DOHH2 (cell line): ENCODE results near the gene CYP26B1.

Experiments used
- H3F3A ChIP-seq: fragments of 200-600 bp; sonication (generic), shearing (Covaris generic); 2 replicates; pipeline ENCODE4 v1.6.0; 2016; ENCODE audit warnings: antibody characterized with exemption, mild to moderate bottlenecking; ENCODE audit not compliant: control insufficient read depth, insufficient read depth
- H3K27ac ChIP-seq: fragments of 200-600 bp; sonication (generic); 2 replicates; pipeline ENCODE4 v1.5.1; 2014; ENCODE audit warnings: low read depth, mild to moderate bottlenecking, low read length, moderate library complexity
- H3K27me3 ChIP-seq: fragments of 200-600 bp; sonication (generic); 2 replicates; pipeline ENCODE4 v1.6.1; 2014; ENCODE audit warnings: mild to moderate bottlenecking, low read length, mixed read lengths; ENCODE audit not compliant: control insufficient read depth
- H3K36me3 ChIP-seq: fragments of 200-600 bp; sonication (generic); 2 replicates; pipeline ENCODE4 v1.6.1; 2014; ENCODE audit warnings: mild to moderate bottlenecking, low read length, moderate library complexity, mixed read lengths; ENCODE audit not compliant: control insufficient read depth
- H3K4me1 ChIP-seq: fragments of 200-600 bp; sonication (generic); 2 replicates; pipeline ENCODE4 v1.6.1; 2014; ENCODE audit warnings: mild to moderate bottlenecking, low read length, mixed read lengths; ENCODE audit not compliant: control insufficient read depth
- H3K4me2 ChIP-seq: fragments of 200-600 bp; sonication (generic); 2 replicates; pipeline ENCODE4 v1.6.0; 2014; ENCODE audit warnings: mild to moderate bottlenecking, low read length, moderate library complexity
- H3K4me3 ChIP-seq: fragments of 200-600 bp; sonication (generic); 2 replicates; pipeline ENCODE4 v1.5.1; 2014; ENCODE audit warnings: mild to moderate bottlenecking, low read length, mixed read lengths
- H3K79me2 ChIP-seq: fragments of 200-600 bp; sonication (generic); 2 replicates; pipeline ENCODE4 v1.6.1; 2014; ENCODE audit warnings: mild to moderate bottlenecking, low read length, mixed read lengths; ENCODE audit not compliant: control insufficient read depth
- H3K9me2 ChIP-seq: fragments of 200-600 bp; sonication (generic); replicated peaks from 2 replicates; pipeline ENCODE4 v1.6.1; 2014; ENCODE audit warnings: mild to moderate bottlenecking, low read length, mixed read lengths; ENCODE audit not compliant: control insufficient read depth
- H3K9me3 ChIP-seq: fragments of 200-600 bp; sonication (generic); 2 replicates; pipeline ENCODE4 v1.6.1; 2014; ENCODE audit warnings: antibody characterized with exemption, low read length, mixed read lengths; ENCODE audit not compliant: control insufficient read depth, insufficient read depth
- H4K20me1 ChIP-seq: fragments of 200-600 bp; sonication (generic); 2 replicates; pipeline ENCODE4 v1.6.0; 2014; ENCODE audit warnings: low read depth, mild to moderate bottlenecking, antibody characterized with exemption, low read length, moderate library complexity; ENCODE audit not compliant: control insufficient read depth, insufficient read depth
- CTCF ChIP-seq: fragments of 200-600 bp; sonication (generic); IDR thresholded peaks from one replicate; pipeline ENCODE4 v1.5.1; 2014; ENCODE audit warnings: antibody characterized with exemption, mild to moderate bottlenecking, low read depth, low read length; ENCODE audit not compliant: poor library complexity, severe bottlenecking
- EZH2phosphoT487 ChIP-seq: fragments of 200-600 bp; sonication (generic); IDR thresholded peaks from 2 replicates; pipeline ENCODE4 v1.6.1; 2017; ENCODE audit warnings: borderline replicate concordance, mild to moderate bottlenecking, antibody characterized with exemption, low read length, moderate library complexity, mixed read lengths

The CYP26B1 gene

GRCh38 chr2:72136933-72137497 lies 10.6 kb downstream of the CYP26B1 start:
- no peak overlapping the region for H3K27ac ChIP-seq

GRCh38 chr2:72136331-72136730 lies 11.3 kb downstream of the CYP26B1 start:
- H3K9me2 ChIP-seq: no peaks in the 10 kb centered on the region
- no peak overlapping the region for H3K27ac ChIP-seq
- TF ChIP-seq EZH2phosphoT487 (no peak), CTCF (no peak)
- H3K4me3 ChIP-seq: no peak overlapping the region
- no peaks in the 10 kb centered on the region for H4K20me1 ChIP-seq
- no peaks in the 10 kb centered on the region for H3K79me2 ChIP-seq
- H3K4me1 ChIP-seq: no peaks in the 10 kb centered on the region
- no peaks in the 10 kb centered on the region for H3K9me3 ChIP-seq
- no peaks in the 10 kb centered on the region for H3F3A ChIP-seq
- no peaks in the 10 kb centered on the region for H3K36me3 ChIP-seq
- H3K4me2 ChIP-seq: no peak overlapping the region
- no peaks in the 10 kb centered on the region for H3K27me3 ChIP-seq

More at GRCh38 chr2:72136933-72137497, 10.6 kb downstream of the CYP26B1 start:
- Histone ChIP-seq H3K9me3 (no peaks in the 10 kb centered on the region), H3K4me1 (no peaks in the 10 kb centered on the region), H3F3A (no peaks in the 10 kb centered on the region), H4K20me1 (no peaks in the 10 kb centered on the region), H3K4me3 (no peak overlapping the region), H3K79me2 (no peaks in the 10 kb centered on the region), H3K4me2 (no peak overlapping the region), H3K9me2 (no peaks in the 10 kb centered on the region), H3K27me3 (no peaks in the 10 kb centered on the region), H3K36me3 (no peaks in the 10 kb centered on the region)
- TF ChIP-seq CTCF (no peak), EZH2phosphoT487 (no peak)

- H4K20me1 ChIP-seq: no peaks in the 10 kb centered on the region
- TF ChIP-seq EZH2phosphoT487 (no peak), CTCF (no peak)
- no peaks in the 10 kb centered on the region for H3K79me2 ChIP-seq
- H3K4me3 ChIP-seq: no peak overlapping the region
- no peaks in the 10 kb centered on the region for H3K27me3 ChIP-seq
- no peaks in the 10 kb centered on the region for H3K36me3 ChIP-seq
- no peak overlapping the region for H3K27ac ChIP-seq
- no peak overlapping the region for H3K4me2 ChIP-seq
- H3K9me3 ChIP-seq: no peaks in the 10 kb centered on the region
- no peaks in the 10 kb centered on the region for H3K4me1 ChIP-seq
- no peaks in the 10 kb centered on the region for H3K9me2 ChIP-seq
- no peaks in the 10 kb centered on the region for H3F3A ChIP-seq
These were observed 11.7 kb downstream of the CYP26B1 start for GRCh38 chr2:72135921-72136320.
